Loucy (cell line): ENCODE data around the gene B4GALNT1.

Experiments used
- EZH2phosphoT487 ChIP-seq: fragments of 200-600 bp; IDR thresholded peaks from 2 replicates; pipeline ENCODE4 v1.6.1; 2018; ENCODE audit warnings: antibody characterized with exemption, mild to moderate bottlenecking, moderate library complexity, borderline replicate concordance
- TF ChIP-seq, protein P1 (sequence below): fragments of 200-600 bp; sonication (generic); conservative IDR thresholded peaks from 2 replicates; pipeline ENCODE4 v1.5.1; 2014; ENCODE audit warnings: mild to moderate bottlenecking, antibody characterized with exemption, low read length

DNA sequence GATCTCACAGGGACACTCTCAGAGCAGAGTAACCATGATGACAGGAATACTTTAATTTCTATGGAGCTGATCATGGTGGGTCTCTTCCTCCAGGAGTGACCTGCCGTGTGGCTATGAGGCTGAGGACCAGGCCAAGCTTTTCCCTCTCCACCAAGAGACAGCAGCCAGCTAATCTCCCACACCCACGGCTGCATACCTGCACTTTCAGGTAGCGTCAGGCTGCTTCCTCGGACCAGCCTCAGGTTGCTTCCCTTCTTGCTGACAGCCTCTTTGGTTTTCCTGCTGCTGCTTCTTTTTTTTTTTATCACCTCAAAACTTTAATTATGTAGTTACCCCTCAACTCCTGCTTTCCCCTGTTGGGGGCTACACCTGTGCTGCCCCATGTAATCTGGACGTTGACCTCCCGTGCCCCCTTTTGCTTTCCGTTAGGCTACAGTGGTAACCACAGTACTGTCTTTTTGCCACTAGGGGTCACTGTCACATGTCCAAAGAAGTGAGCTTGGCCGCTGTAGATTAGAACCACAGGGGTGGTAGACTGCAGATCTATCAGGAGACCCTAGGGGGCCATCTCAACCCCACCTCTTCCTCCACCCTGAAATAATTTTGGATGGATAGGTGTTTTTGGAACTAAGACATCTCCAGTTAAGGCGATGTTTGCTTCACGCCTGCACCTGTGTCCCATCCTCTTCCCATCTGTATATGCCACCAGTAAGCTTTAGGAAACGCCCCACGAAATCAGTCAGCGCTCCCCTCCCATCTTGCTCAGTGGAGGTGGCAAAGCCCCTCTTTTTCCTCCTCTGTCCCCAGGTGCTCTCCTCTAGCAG is 49.8 kb downstream of the B4GALNT1 start:
- TF ChIP-seq, protein P1, sequence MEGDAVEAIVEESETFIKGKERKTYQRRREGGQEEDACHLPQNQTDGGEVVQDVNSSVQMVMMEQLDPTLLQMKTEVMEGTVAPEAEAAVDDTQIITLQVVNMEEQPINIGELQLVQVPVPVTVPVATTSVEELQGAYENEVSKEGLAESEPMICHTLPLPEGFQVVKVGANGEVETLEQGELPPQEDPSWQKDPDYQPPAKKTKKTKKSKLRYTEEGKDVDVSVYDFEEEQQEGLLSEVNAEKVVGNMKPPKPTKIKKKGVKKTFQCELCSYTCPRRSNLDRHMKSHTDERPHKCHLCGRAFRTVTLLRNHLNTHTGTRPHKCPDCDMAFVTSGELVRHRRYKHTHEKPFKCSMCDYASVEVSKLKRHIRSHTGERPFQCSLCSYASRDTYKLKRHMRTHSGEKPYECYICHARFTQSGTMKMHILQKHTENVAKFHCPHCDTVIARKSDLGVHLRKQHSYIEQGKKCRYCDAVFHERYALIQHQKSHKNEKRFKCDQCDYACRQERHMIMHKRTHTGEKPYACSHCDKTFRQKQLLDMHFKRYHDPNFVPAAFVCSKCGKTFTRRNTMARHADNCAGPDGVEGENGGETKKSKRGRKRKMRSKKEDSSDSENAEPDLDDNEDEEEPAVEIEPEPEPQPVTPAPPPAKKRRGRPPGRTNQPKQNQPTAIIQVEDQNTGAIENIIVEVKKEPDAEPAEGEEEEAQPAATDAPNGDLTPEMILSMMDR, result peak; percentile 99
- TF ChIP-seq EZH2phosphoT487, result no peak
